ENCODE data around the gene FMNL3.

DNA sequence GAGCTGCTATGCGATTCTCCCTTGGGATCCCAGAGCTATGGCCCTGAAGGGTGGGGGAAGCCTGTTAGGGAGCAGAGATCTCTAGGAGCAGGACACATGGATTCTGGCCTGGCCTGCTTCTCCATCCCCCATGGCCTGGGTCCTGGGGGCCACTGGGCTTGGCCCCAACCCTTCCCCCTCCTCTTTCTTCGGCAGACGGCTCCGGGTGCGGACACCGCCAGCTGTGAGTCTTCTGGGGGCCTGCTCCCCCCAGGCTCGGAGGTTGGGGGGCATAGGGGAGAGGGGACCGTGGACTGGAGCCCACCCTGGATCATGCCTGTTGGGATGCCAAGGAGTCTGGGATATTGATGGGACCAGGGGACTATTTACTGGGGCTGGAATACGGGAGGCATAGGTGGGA, 74.8 kb downstream of the FMNL3 start:
- TF ChIP-seq FOXA1 (IDR thresholded peaks at IDR 0.05), result no peak
- no peak for TF ChIP-seq FOXK2 (IDR thresholded peaks at IDR 0.05)
- no peak for TF ChIP-seq ELF4 (IDR thresholded peaks at IDR 0.05)
- TF ChIP-seq, protein P1, sequence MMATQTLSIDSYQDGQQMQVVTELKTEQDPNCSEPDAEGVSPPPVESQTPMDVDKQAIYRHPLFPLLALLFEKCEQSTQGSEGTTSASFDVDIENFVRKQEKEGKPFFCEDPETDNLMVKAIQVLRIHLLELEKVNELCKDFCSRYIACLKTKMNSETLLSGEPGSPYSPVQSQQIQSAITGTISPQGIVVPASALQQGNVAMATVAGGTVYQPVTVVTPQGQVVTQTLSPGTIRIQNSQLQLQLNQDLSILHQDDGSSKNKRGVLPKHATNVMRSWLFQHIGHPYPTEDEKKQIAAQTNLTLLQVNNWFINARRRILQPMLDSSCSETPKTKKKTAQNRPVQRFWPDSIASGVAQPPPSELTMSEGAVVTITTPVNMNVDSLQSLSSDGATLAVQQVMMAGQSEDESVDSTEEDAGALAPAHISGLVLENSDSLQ (IDR thresholded peaks at IDR 0.05), result no peak
- no peak for TF ChIP-seq SUZ12 (IDR thresholded peaks at IDR 0.05)
- no peak for TF ChIP-seq FOXM1 (IDR thresholded peaks at IDR 0.05; ENCODE audit: borderline replicate concordance)
- no peak for TF ChIP-seq LEF1 (IDR thresholded peaks at IDR 0.05; ENCODE audit: borderline replicate concordance)
- TF ChIP-seq SP1 (IDR thresholded peaks at IDR 0.05), result no peak
